Fibroblast of villous mesenchyme (primary cell): ENCODE measurements around the gene HOXD9. TPM values are rescaled to one million over a fixed set of nuclear protein-coding genes. Genes with fewer than 3 reads are reported as not detected.

Source experiments
- DNase-seq: peaks from one replicate; pipeline ENCODE4 v3.0.0-alpha.2; 2010; ENCODE audit warnings: low read depth
- H3K4me3 ChIP-seq: 2 replicates; pipeline ENCODE4 v1.5.1; 2011; ENCODE audit warnings: low read depth, mild to moderate bottlenecking, low read length
- small RNA-seq: library from RNA; depleted of rRNA; stranded (forward); fragments of <200 nt; gene quantifications from one replicate; pipeline ENCODE3, GENCODE V24; 2012
- total RNA-seq: library from RNA; depleted of rRNA; stranded (reverse); fragments of >200 nt; gene quantifications from 2 replicates; pipeline ENCODE4 v1.2.3, GENCODE V29; 2012
- TF ChIP-seq, protein P1 (sequence below): IDR thresholded peaks from 2 replicates; pipeline ENCODE4 v1.5.1; 2012; ENCODE audit warnings: low read depth, mild to moderate bottlenecking, low read length; ENCODE audit not compliant: insufficient read depth

HOXD9 gene
- total RNA-seq, 1 donor, result 11.2 TPM

DNA sequence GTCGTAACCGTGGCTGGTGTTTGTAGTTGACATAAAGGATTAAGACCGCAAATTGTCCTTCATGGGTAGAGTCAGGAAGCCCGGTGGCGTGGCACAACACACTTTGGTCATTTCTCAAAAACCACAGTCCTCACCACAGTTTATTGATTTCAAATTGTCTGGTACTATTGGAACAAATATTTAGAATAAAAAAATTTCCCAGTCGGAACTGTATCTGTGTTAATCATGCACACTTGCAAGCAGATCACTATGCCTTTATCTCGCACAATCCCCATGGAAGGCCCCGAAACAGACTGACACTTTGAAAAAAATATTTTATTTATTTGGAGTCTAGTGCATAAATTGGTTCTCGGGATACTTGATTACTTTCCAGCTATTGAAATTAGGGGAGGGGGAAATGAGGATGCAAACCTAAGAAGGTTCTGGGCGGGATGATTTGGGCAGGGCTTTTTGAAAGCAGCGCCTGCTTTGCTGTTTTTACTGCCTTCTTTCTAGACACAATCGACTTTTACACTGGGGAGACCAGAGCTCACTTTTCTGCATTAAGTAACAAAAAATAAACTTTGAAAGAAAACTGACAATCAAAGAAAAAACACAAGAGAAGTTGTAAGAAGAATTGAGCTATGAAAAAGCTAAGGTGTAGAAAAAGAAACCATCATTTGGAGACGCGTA, 50.5 kb downstream of the HOXD9 start:
- no peak for DNase-seq
- no peak overlapping the region for H3K4me3 ChIP-seq
- TF ChIP-seq, protein P1, sequence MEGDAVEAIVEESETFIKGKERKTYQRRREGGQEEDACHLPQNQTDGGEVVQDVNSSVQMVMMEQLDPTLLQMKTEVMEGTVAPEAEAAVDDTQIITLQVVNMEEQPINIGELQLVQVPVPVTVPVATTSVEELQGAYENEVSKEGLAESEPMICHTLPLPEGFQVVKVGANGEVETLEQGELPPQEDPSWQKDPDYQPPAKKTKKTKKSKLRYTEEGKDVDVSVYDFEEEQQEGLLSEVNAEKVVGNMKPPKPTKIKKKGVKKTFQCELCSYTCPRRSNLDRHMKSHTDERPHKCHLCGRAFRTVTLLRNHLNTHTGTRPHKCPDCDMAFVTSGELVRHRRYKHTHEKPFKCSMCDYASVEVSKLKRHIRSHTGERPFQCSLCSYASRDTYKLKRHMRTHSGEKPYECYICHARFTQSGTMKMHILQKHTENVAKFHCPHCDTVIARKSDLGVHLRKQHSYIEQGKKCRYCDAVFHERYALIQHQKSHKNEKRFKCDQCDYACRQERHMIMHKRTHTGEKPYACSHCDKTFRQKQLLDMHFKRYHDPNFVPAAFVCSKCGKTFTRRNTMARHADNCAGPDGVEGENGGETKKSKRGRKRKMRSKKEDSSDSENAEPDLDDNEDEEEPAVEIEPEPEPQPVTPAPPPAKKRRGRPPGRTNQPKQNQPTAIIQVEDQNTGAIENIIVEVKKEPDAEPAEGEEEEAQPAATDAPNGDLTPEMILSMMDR, result no peak

DNA sequence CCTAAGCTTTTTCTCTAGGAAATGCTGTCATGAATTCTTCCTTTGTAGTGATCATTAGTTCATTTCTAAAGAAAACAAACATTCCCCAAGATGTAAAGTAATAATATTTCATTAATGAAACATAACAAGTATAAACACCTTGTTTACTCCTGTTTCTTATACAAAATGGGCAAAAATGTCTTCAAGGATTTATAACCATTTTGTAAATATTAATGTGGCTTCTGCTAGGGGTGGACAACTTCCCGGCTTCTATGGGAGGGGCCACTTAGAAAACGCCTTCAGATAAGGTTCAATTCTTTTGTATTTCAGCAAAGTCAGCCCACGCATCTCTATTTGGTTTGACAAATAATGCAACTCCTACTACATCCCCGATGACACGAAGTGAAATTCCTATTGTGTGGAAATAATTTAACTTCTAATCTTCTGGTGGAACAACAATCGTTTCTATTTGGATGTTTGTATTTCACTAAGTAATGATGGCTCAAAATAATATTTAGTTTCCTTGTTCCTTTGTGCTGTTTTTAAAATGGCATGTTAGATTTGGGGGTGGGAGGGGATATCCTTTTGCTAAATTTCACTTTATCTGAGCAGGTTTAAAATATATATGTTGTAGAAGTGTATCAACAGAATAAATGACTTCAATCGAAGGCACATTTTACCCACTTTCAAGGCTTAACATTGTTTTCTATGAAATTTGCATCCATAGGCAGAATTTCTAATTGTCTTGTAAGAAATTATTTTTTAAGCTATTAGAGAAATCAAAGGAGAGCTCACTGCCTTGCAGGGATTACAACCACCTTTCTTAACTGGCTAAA, 51.3 kb downstream of the HOXD9 start:
- DNase-seq, result no peak
- TF ChIP-seq, protein P1, result no peak
- H3K4me3 ChIP-seq, result no peak overlapping the region

DNA sequence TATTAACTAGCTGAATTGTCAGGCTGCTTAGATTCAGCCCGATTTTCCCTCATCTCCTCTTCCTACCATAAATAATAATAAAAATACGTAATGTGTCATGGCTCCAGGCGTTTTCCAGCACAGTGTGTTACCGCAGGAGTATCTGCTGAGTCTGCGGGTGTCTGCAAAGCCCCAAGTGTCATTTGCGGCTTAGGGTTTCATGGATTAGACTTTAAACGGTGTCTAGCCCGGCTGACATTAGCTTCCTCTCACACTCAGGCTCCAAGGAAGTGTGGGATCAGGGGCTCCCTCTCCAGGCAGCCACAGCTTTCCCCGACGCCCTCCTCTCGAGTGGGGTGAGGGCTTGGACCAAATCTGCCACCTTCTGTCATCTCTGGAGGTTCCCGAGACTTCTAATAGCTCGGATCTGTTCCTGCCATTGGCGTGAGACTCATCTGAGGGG, 51.9 kb downstream of the HOXD9 start:
- TF ChIP-seq, protein P1, result no peak
- no peak overlapping the region for H3K4me3 ChIP-seq
- peak; percentile 43 for DNase-seq

Small RNA genes lying within 50 kb of the gene (small RNA-seq; reads per million reads assigned to genes)
- 8,447 reads per million, percentile 100 among the genes with 10 or more reads in this experiment for gene MIR10B

Other genes with a start within 250 kb of the HOXD9 start
- gene LNPK, start 120.5 kb upstream of the HOXD9 start, total RNA-seq, result 30.9 and 48.8 TPM in 2 replicates
- gene EVX2, start 38.8 kb upstream of the HOXD9 start, total RNA-seq, result under 0.01 TPM in 1 of 2 replicates, not detected in the other
- gene HOXD13, start 30.0 kb upstream of the HOXD9 start, total RNA-seq, result 0.43 TPM in 1 of 2 replicates, not detected in the other
- gene HOXD12, start 22.9 kb upstream of the HOXD9 start, total RNA-seq, result not detected in 2 replicates
- 26.4 and 42.3 TPM in 2 replicates for gene HOXD11, start 15.4 kb upstream of the HOXD9 start, total RNA-seq
- gene HOXD10, start 5.9 kb upstream of the HOXD9 start, total RNA-seq, result 39.9 and 58.7 TPM in 2 replicates
- 11.9 and 15.5 TPM in 2 replicates for gene HOXD8, start 7.0 kb downstream of the HOXD9 start, total RNA-seq
- gene HOXD4, start 28.8 kb downstream of the HOXD9 start, total RNA-seq, result 5.5 and 7.8 TPM in 2 replicates
- gene HOXD3, start 34.6 kb downstream of the HOXD9 start, total RNA-seq, result 14.5 and 21.6 TPM in 2 replicates
- gene HOXD1, start 65.9 kb downstream of the HOXD9 start, total RNA-seq, result under 0.01 and 0.32 TPM in 2 replicates
- gene MTX2, start 146.7 kb downstream of the HOXD9 start, total RNA-seq, result 12.2 and 16.8 TPM in 2 replicates